Adipocyte (in vitro differentiated cells): ENCODE data around the gene PCDHGC4.

Source experiments
- DNase-seq: peaks from one replicate; pipeline ENCODE4 v3.0.0-alpha.2; 2015; ENCODE audit warnings: low read depth
- H3K27me3 ChIP-seq: replicated peaks from 2 replicates; pipeline ENCODE4 v1.7.0; 2013; ENCODE audit warnings: mild to moderate bottlenecking, low read length, moderate library complexity; ENCODE audit not compliant: control insufficient read depth, insufficient read depth
- H3K36me3 ChIP-seq: 2 replicates; pipeline ENCODE4 v1.7.0; 2013; ENCODE audit warnings: low read length, mild to moderate bottlenecking, moderate library complexity; ENCODE audit not compliant: control insufficient read depth, insufficient read depth, severe bottlenecking
- H3K4me1 ChIP-seq: 2 replicates; pipeline ENCODE4 v1.7.0; 2013; ENCODE audit warnings: mild to moderate bottlenecking, low read length, moderate library complexity; ENCODE audit not compliant: control insufficient read depth, insufficient read depth
- H3K4me3 ChIP-seq: 2 replicates; pipeline ENCODE4 v1.7.0; 2013; ENCODE audit warnings: mild to moderate bottlenecking, low read length, moderate library complexity
- H3K9ac ChIP-seq: 2 replicates; pipeline ENCODE4 v1.7.0; 2013; ENCODE audit warnings: mild to moderate bottlenecking, low read length, moderate library complexity
- H3K9me3 ChIP-seq: 2 replicates; pipeline ENCODE4 v1.7.0; 2013; ENCODE audit warnings: mild to moderate bottlenecking, low read length, moderate library complexity; ENCODE audit not compliant: control insufficient read depth

The PCDHGC4 gene

DNA sequence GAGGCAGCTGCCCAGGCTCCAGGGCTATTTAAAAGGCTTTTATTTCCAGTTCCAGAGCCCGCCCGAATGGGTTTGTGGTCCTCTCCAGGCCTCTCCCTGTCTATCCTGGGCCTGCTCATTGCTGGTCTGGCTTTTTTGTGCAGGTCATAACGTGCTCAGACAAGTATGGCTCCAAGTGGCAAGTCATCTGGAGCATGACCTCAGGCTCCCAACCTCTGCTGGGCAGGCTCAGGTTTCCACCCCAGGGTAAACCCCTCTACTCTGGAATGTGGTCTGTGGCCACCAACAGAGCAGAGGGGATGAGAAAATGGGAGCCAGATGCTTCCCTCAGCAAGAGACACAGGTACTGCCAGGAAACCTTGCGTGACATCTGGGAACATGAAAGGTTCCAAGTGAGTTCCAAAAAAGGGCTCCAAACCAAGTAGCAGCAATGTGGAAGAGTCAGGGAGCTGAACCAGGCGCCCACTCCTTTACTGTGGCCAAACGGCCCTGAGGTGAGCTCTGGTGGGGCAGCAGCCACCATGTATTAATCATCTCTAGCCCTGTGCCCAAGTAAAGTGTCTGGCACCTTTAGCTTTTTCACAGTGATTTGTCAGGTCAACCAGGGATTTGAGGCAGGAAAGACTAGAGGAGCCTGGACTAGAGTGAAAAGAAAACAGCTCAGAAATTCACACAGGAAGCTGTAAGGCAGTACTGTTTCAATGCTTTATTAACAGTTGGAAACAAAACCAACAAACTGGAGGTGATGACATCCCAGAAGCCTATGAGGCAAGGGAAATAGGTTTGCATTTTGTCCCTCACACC, 29.7 kb downstream of the PCDHGC4 start:
- Histone ChIP-seq H3K4me1 (peaks cover 56% of the 10 kb centered on the region), H3K4me3 (peak overlapping the region; percentile 81), H3K9me3 (no peaks in the 10 kb centered on the region), H3K27me3 (no peaks in the 10 kb centered on the region), H3K36me3 (peaks cover 13% of the 10 kb centered on the region), H3K9ac (peak overlapping the region; percentile 86)
- DNase-seq = peak; percentile 55

DNA sequence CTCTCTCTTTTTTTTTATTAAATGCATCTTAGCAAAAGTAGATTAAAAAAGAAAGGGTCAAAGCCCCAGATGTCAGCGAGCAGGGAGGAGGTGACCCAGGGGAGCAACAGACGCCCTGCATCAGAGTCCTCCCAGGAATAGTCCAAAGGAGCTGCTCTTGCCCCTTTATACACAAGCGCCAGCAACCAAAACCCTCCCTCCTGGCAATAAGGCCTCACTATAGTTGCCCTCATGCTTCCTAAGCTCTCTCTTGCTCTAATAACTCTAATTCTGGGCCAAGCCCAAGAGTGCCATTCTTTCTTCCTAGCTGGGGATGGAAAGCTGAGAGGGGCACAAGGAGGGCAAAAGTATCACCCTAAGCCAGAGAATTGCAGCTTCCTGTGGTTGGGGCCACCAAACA, 30.3 kb downstream of the PCDHGC4 start:
- Histone ChIP-seq H3K27me3 (no peaks in the 10 kb centered on the region), H3K9ac (no peak overlapping the region), H3K9me3 (no peaks in the 10 kb centered on the region), H3K4me3 (no peak overlapping the region), H3K4me1 (peaks cover 57% of the 10 kb centered on the region), H3K36me3 (peaks cover 13% of the 10 kb centered on the region)
- no peak for DNase-seq

DNA sequence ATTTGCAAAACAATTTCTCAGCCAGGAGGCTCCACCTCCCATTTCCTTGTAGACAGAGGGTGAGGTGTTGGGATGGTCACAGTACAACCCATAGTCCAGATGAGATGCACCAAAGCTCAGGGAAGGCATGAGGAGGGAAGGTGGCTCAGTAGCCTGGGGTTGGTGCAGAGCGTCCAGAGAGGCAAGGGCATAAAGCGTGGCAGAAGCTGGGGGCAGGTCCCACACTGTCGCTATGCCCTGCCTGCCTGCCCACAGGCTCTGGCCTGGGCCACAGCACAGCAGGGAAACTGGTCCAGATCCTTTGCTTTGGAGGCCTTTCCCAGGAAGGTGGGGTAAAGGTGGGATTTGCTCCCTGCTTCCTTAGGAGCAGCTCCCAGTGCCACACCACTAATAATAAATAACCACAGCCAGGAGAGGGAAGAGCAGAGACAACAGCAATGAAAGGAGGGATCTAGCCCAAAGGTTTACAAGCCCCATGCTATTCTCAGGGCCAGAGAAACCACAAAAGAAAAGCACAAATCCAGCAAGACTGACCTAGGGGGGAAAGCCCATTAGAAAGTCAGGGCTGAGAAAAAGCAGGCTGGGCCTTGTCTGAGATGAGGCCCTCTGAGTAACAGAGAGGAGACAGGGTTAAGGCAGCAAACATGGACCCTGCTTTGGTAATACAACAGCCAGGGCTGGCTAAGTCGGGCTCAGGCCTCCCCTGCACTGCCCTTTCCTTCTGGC, 31.3 kb downstream of the PCDHGC4 start:
- H3K36me3 ChIP-seq = peaks cover 7% of the 10 kb centered on the region
- H3K4me1 ChIP-seq = peaks cover 66% of the 10 kb centered on the region

DNA sequence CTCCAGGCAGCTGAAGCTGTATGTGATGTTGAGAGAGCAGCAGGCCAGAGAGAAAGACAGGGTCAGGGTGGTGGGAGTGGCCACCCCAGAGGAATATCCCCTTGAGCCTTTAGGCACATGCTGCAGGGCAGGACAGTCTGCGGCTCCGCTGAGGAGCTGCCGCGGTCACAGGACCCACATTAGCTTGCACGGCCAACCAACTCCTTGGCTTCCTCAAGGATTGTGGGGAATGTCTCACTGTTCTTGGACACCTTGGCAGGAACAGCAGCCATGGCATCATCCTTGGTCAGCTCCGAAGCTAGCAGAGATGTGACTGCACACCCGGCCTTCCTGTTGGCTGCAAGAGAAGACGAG, 31.8 kb downstream of the PCDHGC4 start:
- Histone ChIP-seq H3K9ac (peak overlapping the region; percentile 37), H3K9me3 (no peaks in the 10 kb centered on the region), H3K27me3 (no peaks in the 10 kb centered on the region), H3K36me3 (peaks cover 3% of the 10 kb centered on the region), H3K4me3 (no peak overlapping the region), H3K4me1 (peaks cover 71% of the 10 kb centered on the region)
- no peak for DNase-seq

More for the DNA sequence above, 31.3 kb downstream of the PCDHGC4 start:
- H3K27me3 ChIP-seq = no peaks in the 10 kb centered on the region
- no peak for DNase-seq
- peak overlapping the region; percentile 37 for H3K9ac ChIP-seq
- H3K4me3 ChIP-seq = no peak overlapping the region
- no peaks in the 10 kb centered on the region for H3K9me3 ChIP-seq

DNA sequence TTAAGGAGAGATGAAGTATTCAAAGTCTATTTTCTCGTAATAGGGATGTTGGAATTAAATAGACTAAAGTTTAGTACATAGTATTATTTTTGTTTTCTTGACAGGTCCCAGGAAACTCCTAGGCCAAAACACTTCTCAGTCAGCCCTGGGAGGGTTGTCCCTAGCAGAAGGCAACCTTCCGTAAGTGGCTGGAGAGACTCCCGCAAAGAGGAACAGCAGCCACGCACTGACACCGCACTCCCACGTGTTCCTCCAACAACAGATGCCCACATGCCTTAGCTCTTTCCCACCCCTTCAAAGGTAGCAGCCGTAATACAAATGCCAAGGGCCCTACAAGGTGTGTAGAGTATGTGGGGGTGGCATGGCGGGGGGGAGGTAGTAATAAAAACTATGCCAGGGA, 32.5 kb downstream of the PCDHGC4 start:
- Histone ChIP-seq H3K36me3 (no peaks in the 10 kb centered on the region), H3K4me3 (no peak overlapping the region), H3K9me3 (no peaks in the 10 kb centered on the region), H3K4me1 (peaks cover 72% of the 10 kb centered on the region), H3K27me3 (no peaks in the 10 kb centered on the region), H3K9ac (no peak overlapping the region)
- DNase-seq = no peak

DNA sequence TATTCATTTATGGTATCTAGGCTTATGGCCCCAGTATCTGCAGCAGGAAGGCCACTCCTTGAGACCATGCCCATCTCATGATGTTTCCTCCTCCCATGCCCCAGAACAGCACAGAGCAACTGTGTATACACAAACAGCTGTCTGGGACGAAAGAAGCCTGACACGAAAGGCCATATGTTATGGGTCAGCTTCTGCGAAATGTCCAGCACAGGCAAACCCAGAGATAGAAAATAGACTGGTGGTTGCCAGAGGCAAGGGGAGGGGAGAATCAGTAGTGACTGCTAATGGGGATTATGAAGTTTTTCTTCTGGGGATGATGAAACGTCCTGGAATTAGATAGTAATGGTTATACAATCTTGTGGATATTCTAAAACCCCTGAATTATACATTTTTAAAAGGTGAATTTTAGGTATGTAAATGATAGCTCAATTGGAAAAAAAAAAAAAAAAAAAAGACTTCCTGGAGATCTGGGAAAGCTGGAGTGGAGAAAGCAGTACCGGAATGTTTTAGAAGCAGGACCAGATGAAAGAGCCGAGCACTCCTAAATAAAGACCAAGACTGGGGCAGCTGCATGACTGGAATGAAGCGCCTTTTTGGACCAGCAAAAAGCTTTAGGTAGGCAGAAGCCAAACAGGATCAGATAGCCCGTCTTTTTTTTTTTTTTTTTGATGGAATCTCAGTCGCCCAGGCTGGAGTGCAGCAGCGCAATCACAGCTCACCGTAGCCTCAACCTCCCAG, 33.2 kb downstream of the PCDHGC4 start:
- H3K9me3 ChIP-seq = no peaks in the 10 kb centered on the region
- no peak overlapping the region for H3K9ac ChIP-seq
- no peak overlapping the region for H3K4me3 ChIP-seq
- DNase-seq = peak; percentile 76
- peaks cover 69% of the 10 kb centered on the region for H3K4me1 ChIP-seq
- H3K36me3 ChIP-seq = no peaks in the 10 kb centered on the region
- no peaks in the 10 kb centered on the region for H3K27me3 ChIP-seq

DNA sequence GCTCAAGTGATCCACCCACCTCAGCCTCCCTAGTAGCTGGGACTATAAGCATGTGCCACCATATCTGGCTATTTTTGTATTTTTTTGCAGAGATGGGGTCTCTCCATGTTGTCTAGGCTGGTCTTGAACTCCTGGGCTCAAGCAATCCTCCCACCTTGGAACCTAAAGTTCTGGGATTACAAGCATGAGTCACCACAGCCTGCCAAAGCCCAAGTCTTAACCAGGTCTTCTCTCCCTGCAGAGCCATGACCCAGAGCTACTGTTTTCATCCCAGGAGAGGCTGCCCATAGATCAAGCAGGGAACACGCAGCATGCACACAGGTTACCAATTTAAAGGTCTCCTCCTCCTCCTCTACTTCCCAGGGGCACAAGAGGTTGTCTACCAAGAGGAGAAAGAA, 33.8 kb downstream of the PCDHGC4 start:
- H3K27me3 ChIP-seq = no peaks in the 10 kb centered on the region
- no peak overlapping the region for H3K4me3 ChIP-seq
- no peaks in the 10 kb centered on the region for H3K36me3 ChIP-seq
- H3K9me3 ChIP-seq = no peaks in the 10 kb centered on the region
- peaks cover 64% of the 10 kb centered on the region for H3K4me1 ChIP-seq
- no peak overlapping the region for H3K9ac ChIP-seq
- no peak for DNase-seq

DNA sequence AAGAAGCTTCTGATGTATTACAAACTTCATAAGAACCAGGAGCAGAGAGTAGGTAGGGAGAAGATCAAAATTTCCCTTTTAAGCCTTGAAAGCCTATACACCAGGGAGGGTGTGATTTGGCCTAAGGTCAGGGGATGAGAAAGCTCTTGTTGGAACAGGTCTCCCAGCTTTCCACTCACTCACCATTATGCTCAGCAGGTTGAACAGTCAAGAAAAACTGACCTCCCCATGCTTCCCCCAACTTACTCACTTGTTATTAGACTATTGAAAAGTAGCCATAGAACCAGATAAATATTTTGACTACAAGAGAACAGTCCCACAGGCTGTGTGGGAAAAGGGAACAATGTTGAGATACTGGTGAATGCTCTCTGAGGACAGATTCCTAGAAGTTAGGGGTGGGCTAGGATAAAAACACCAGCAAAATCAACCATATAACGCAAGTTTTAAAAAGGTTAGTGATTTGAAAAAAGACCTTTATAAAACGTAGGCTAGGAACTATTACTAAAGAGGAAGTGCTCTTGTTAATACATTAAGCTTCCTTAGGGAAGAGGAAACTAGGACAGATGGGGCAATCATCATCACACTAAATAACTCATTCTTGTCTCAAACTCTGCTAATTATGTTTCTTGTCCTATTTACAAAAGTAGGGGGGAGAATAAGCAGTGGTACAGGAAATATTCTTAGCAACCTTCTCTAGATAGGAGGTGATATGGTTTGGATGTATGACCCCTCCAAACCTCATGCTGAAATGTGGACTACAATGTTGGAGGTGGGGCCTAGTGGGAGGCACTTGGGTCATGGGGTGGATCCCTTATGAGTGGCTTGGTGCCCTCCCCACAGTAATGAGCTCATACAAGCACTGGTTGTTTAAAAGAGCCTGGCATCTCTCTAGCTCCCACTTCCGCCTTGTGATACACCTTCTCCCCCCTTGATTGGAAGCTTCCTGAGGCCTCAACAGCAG, 35.1 kb downstream of the PCDHGC4 start:
- DNase-seq = no peak
- Histone ChIP-seq H3K36me3 (no peaks in the 10 kb centered on the region), H3K9ac (no peak overlapping the region), H3K4me1 (peaks cover 62% of the 10 kb centered on the region), H3K27me3 (no peaks in the 10 kb centered on the region), H3K9me3 (no peaks in the 10 kb centered on the region), H3K4me3 (no peak overlapping the region)

DNA sequence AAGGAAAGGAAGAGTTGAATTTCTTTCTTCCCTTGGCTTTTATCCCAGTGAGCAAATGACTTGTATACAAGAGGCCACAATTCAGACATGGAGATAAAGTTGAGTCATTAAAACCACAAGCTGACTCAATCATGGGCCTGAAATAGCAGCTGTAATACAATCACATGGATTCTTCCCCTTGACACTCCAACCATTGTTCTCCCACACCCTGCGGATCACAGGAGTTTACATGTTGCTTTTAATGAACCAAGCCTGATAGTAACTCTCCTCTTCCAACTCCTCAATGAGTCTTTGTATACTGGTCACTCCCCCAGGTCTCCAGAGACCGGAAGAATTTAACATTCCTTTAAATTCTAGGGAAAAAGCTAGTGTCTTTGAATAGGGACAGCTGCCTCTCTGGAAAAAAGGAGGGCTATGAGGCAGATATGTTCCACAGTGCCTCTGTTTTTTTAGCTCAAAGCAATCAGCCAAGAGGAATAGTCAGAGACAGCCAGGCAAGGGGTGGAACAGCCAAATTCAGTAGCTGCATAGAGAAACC, 36.5 kb downstream of the PCDHGC4 start:
- Histone ChIP-seq H3K4me3 (peak overlapping the region; percentile 8), H3K9ac (peak overlapping the region; percentile 64), H3K9me3 (no peaks in the 10 kb centered on the region), H3K36me3 (no peaks in the 10 kb centered on the region), H3K4me1 (peaks cover 62% of the 10 kb centered on the region), H3K27me3 (no peaks in the 10 kb centered on the region)
- peak; percentile 96 for DNase-seq

DNA sequence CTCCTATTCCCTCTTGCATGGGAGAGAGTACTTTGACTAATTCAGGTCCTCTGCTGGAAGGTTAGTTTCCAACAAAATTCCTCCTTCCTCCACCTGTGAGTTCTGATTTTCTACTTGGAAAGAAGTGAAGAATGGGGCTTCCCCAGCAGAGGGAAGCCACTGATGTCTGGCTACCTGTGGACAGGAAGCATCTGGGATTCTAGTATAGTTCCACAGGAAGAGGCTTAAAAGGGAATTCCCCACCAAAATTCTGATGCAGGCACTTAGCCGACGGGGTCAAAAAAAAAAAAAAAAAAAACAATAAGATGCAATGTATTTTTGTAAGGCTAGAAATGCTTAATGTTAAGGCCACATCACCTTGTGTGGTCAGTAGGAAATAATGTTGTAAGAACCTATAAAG, 37.5 kb downstream of the PCDHGC4 start:
- Histone ChIP-seq H3K4me3 (no peak overlapping the region), H3K36me3 (no peaks in the 10 kb centered on the region), H3K9me3 (no peaks in the 10 kb centered on the region), H3K27me3 (no peaks in the 10 kb centered on the region), H3K9ac (peak overlapping the region; percentile 64), H3K4me1 (peaks cover 53% of the 10 kb centered on the region)
- no peak for DNase-seq
